ENCODE data around the gene SF3A1.

SF3A1 gene

GRCh38 chr22:30285846-30286200 is 70.9 kb downstream of the SF3A1 start:
- DNase-seq: no peak

GRCh38 chr22:30285176-30285845 is 71.4 kb downstream of the SF3A1 start:
- no peak for DNase-seq

GRCh38 chr22:30284666-30285065 is 72.0 kb downstream of the SF3A1 start:
- no peak for DNase-seq

- no peak for DNase-seq
Observed at GRCh38 chr22:30284172-30284571, 72.5 kb downstream of the SF3A1 start.

GRCh38 chr22:30283342-30283741 is 73.4 kb downstream of the SF3A1 start:
- DNase-seq: no peak

- no peak for DNase-seq
Observed at GRCh38 chr22:30282616-30283046, 74.1 kb downstream of the SF3A1 start.

All from Kasumi-1 (cell line).